HG02840 (cell line): ENCODE results near the gene LMOD2.

ENCODE experiments used
- ATAC-seq: cut with Tn5 transposase; IDR thresholded peaks from one replicate; pipeline ENCODE4 v1.9.1; 2021; ENCODE audit warnings: mild to moderate bottlenecking, moderate library complexity, moderate number of reproducible peaks; ENCODE audit not compliant: unreplicated experiment, low FRiP score

The LMOD2 gene

DNA sequence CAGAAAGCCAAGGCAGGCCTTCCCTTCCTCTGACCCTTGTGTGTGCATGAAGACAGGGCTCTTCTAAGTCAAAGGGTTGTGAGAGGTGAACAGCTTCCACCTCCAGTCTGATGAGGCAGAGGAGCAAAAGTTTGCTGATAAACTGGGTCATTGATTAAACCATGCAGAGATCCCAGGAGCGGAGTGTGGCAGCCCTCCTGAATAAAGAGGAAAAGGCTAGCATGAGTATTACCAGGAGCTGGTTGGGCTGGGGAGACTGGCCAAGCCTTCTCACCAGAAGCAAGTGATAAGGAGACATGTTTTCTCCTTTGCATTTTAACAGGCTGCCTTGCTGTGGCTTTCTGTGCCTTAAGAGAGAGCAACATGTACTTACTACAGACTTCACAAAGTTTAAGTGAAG, 10.2 kb downstream of the LMOD2 start:
- ATAC-seq = no peak

DNA sequence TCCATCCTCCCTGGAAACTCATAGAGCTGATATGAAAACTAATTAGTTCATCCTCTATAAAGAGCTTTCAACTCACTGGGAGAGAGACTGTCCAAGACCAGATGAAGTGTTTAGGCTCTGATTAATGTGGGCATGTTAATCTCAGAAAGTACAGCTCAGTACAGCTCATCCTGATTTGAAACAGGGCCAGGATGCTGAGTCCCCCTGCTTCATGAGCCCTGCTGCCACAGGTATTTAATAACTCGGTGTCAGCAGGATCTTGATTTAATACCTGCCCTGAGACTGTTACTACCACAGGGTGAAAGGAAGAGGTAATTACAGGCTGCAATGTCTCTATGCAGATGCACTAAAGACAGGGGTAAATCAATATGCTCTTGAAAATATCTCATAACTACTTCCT, 10.8 kb downstream of the LMOD2 start:
- ATAC-seq = no peak

DNA sequence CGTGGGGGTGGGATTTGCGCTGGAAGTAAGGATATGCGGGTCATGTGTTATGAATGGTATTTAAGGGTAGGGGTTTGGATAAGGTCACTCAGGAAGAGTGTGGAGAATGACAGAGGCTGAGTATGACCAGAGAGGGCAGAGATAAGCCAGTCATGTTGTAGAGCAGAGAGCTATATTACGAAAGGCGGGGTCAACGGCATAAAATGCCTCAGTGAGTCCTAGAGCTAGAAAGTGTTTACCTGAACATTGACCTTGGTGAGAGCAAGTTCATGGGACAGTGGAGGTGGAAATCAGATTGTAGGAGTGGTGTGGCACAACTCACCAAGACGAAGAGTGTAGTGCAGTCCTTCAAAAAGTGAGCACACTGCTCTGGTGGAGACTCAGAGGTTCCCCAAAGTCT, 13.8 kb downstream of the LMOD2 start:
- ATAC-seq = no peak

DNA sequence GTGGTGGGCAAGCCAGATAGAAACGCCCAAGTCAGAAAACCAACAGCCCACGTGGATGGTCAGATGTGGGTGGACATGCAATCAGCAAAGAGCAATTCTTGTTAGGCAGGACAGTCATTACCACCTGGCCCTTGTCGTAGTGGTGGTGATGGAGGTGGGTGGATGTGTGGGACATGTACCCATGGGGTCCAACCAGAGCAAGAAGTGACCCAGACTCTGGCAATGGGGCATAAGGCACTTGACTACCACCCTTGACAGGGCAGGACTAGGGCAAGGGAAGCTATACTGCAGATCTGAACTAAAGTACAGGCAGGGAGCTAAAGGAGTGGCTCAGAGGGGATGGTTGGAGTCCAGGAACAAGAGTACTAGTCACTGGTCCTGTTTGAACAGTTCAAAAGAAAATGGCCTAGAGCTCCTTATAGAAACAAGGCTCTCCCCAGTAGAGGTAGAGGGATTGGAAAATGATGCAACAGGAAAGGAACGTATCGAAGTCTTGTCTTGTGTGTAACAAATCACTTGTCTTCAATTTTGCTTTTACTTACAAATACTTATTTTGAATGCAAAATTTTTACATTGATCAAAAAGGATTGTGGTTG, 17.6 kb downstream of the LMOD2 start:
- ATAC-seq = no peak

DNA sequence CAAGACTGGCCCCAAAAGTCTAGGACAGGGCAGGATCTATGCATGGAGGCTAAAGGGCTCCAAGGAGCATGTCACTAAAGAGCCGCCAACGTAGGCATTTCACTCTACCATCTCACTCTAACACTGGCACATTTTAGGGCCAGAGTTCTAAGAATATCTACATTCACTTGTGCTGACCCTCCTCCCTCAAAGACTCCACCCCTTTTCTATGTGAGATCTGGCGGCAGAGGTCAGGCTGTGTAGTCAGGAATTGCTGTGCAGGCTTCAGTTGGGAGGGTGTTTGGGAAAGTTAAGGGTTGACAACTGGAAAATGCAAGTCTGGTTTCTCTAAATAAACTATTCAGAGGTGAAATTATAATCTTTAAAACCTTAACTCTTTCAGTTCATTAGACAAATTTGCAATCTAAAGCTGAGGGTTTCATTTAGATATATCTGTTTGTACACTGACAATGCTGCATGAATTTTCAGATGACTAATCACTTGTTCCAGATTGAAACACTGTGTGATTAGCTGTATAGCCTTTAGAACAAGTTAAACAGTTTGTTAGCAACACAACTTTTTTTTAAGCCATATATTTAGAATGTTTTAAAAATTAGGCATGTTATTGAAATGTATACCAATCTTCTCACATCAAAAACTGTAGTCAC, 18.2 kb downstream of the LMOD2 start:
- no peak for ATAC-seq

DNA sequence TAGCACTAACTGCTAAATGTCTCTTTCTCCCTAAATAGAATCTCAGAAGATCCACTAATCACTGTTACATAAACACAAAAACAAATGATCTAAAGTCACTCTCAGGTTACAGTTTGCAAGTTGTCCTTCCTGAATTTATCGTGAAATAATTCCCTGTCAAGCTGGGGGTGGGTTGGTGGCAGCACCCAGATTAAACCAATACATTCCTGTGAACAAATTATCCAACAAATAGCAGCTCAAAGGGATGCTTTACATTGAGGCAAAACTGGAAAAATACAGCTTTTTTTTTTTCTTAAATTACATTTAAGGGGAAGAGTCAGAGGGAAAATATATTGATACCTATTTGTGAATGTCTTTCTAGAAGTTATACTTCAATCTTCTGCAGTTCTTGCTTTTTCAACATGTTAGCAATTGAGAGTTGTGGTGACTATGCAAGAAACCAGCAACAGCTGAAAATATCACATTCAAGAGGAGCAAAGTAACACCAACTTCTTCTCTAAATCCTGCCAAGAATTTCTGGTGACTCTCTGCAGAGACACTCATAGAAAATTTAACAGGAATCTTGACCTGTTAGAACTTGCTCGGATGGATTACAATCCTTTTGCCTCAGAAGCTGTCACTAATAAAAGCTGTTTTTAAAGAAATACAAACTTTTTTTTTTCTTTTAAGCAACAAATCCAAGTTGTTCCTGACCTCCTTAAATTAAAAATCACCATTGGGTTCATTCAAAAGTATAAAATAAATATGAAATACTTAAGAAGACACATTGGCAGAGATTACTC, 18.9 kb downstream of the LMOD2 start:
- no peak for ATAC-seq

DNA sequence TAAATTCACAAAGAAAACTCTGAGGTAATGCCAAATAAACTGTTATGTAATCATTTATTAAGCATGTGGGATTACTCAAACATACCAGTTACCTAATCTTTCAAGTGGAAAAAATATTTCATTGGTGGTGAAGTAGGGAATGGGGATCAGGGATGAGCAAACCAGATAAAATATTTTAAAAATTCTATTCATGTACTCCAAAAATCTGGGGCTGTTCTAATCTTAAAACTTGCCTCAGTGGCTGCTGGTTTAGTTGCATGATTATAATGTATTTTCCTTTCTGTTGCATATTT, 19.5 kb downstream of the LMOD2 start:
- no peak for ATAC-seq

DNA sequence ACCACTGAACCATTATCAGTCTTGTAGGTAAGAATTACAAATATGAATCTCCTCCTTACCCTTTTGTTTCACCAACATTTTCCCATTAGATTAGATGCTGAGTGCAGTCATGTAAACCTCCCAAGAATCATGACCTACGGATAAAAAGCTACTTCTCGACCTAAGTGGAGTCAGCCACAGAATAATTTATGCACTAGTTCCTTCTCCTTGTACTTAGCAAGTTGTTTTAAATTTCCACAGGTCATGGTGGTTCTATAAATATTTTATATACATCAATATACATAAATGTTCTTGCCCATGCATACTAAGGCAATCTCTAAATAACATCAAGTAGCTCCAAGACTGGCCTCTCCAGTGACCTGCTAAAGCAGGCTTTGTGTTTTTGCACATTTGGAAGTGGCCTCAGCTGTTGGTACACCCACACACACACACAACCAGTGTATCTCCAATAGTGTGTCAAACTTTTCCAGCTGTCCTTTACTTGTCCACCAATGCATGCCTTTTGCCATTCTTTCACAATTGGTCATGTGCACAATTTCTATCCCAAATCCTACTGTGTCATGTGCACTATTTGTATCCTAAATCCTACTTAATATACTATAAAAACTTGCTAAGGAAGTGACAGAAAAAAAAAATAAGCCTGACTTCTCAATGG, 21.5 kb downstream of the LMOD2 start:
- no peak for ATAC-seq

DNA sequence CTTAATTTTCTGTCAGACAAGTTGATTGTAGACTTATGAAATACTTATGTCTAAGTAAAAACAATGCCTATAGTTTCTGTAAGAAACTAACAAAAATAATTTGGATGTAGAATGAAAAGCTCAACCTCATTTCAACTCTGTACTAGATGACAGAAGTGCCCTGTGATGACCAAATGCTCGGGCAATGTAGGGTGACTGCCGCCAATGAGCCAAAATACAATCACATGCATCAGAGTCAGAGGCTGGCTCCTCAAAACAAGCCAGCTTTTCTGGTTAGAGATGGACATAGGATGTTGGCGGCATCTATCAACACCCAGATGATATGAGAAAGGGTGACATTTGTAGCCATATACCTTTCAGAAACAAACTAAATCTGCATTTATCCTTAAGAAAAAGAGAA, 23.9 kb downstream of the LMOD2 start:
- no peak for ATAC-seq

DNA sequence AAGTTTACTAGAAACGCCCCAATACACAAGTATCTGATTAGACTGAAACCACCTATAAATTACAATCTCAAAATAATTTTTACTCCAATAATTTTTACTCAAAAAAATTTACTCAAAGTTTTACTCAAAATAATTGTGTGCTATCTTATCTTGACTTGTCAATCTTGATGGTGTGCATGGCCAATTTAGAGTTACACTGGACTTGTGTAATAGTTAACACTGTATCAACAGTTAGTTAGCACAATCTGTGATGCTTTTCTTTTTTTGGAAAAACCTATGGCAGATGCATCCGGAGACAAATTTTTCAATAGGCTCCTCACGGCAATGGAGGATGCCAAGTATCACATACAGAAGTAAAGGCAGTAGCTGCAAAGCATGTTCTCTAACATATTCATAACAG, 24.9 kb downstream of the LMOD2 start:
- no peak for ATAC-seq

DNA sequence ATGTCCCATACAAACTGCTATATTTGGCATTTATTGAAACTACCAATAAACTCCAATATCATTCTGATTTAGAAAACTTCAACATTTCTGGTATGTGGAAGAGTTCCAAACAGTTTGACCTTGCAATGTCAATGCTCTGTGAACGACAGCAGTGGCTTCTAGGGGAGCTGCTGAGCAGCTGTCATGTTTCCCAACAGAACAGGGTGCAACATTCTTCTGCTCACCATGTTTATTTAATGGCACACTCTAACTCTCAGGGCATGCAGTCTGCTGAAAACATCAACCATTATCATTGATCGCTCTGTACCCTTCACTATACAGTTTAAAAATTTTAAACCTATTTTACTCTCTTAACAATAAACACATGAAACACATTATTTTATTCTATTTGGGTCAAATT, 25.9 kb downstream of the LMOD2 start:
- ATAC-seq = no peak

DNA sequence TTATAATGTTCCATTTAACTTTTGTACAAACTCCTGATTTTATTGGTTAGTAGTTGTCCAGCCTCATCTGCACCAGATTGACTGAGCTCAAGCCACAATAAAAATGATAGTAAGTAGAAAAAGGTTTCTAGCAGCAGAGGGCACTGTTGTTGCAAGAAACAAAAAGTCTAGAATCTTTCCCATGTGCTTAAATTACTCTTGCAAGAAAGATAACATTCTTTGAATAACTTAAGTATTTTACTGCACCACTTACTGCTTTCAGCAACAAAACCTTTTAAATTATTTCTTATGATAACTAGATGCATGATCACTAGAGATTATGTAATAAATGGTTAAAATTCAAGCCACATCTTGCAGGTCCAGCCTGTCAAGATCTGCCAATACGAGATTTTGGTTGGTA, 27.0 kb downstream of the LMOD2 start:
- peak; percentile 76 for ATAC-seq

DNA sequence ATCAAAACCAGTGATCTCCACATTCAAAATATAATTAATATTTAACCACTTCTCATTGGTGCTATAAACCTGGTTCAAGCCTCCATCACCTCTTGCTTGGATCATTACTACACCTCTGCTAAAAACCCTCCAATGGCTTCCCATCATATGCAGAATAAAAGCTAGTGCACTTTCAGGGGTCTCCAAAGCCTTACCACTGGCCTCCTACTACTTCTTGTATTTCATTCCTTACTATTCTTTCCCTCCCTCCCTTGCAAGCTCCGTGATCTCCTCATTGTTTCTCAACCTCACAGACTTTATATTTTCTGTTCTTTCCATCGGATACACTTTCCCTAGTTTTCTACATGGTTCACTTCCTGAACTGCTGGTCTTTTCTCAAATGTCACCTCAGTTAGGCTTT, 31.5 kb downstream of the LMOD2 start:
- ATAC-seq = no peak

DNA sequence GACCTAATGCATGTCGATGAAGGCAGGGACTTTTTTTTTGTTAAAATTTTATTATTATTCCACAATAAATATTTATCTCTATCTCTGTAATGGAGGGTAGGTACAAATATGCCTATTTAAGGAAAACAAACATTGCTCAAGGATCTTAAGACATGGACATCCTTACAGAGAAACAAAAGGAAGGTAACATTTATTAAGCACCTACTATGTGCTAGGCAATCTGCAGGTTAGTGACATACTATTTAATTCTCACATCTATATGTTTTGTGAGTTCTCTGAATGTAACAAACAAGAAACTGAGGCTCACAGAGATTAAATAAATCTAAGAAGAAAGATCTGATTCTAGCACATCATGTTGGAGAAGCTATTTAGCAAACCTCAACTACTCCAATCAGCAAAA, 32.1 kb downstream of the LMOD2 start:
- ATAC-seq = no peak

DNA sequence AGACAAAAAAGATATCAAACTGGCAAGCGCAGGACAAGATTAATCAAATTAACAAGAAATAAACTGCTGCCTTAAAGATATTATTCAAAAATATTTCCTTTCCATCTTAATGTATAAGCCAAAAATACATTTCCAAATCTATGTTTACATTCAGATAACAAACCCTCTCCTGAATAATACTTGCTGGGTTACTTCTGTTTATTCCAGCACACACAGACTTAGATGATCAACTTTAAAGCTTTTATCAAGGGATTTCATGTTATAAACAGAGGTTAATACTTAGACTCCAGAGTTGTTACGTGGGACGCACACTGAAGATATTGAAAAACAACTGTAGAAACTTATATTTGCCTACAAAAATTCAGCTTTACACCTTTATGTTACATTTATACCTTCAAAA, 33.6 kb downstream of the LMOD2 start:
- ATAC-seq = no peak

DNA sequence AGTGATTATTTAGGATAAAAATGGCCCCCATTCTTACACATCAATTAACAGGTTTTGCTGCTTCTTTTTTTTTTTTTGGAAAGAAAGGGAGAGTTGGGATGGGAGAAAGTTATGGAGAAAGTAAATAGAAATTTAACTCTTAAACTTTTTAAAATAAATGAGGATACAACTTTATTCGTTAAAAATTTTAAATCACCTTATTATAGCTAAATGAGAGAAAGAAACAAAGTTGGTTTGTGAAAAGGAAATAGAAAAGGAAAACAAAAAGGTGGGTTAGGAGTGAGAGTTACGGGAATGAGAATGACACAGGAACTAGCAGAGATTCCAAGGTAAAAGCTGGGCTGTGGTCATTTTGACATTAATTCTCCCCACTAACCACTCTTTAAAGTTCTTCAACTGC, 34.9 kb downstream of the LMOD2 start:
- no peak for ATAC-seq

DNA sequence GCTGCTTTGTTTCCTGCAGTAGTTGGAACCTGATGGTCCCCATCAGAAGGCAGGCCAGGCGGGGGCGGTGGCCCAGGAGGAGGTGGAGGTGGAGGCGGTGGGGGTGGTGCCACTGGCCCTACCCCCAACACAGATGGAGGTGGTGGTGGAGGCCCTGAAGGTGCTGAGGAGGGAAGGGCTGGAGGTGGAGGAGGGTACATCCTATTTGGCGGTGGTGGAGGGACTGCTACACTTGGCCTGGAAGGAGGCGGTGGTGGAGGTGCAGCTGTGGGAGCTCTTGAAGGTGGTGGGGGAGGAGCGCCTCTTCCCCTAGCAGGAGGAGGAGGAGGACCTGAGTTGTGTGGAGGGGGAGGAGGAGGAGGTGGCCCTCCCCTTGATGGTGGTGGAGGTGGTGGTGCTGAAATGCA, 36.8 kb downstream of the LMOD2 start:
- ATAC-seq = no peak

DNA sequence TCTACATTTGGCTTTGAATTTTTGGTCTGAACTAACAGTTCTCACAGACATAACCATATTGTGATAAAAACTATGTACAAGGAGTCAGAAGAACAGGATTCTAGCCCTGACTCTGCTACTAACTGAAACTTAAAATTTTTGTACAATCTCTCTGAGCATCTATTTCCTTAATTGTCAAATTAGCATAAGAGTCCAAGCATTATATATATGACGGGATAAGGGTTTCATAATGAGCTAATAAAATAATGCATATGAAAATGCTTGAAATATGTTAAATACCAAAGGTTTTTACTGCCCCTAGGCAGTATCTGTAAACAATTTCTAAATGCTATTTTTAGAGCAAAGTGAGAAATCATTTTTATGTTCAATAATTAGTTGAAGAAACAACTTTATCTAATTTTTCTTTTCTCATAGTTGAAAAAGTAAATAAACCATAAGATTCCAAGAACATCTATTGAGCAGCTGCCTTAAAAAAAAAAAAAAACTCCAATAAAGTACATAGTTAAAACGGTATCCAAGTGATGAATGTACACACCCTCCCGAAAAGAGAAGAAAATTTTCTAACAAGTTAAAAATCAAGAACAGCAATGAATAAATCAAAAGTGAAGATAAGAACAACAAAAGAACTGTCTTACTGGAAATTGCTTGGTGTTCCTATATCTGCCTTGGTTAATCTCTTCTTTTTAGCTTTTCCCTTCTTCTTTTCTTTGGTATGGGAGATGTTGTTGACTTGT, 40.4 kb downstream of the LMOD2 start:
- ATAC-seq = no peak

DNA sequence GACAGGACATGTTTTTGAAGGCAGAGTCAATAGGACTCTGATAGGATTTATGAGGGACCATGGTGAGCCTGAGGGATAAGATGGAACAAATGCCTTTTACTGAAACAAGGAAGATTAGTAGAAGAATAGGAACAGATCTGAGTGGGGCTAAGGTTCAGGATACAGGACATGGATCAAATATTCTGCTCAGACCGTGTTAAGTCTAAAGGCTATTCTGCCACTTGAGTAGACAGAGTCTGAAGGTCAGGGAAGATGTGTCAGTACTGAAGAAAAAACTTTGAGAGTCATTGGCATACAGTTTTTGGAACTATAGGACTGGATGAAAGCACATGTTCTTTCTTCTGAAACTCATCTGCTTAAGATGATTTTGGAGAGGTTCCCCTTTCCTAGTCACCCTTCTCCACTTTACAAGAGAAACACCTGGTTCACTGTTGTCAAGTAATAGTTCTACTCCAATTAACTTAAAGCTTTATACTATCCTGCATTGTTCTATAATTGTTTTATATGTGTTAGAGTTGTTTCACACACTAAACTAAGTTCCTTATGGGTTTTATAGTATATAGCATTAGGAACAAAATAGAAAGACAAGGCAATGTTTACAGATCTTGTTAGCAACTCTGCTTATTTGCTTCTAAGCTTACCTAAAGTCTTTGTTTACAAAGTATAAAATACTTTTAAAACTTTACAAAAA, 49.7 kb downstream of the LMOD2 start:
- no peak for ATAC-seq

DNA sequence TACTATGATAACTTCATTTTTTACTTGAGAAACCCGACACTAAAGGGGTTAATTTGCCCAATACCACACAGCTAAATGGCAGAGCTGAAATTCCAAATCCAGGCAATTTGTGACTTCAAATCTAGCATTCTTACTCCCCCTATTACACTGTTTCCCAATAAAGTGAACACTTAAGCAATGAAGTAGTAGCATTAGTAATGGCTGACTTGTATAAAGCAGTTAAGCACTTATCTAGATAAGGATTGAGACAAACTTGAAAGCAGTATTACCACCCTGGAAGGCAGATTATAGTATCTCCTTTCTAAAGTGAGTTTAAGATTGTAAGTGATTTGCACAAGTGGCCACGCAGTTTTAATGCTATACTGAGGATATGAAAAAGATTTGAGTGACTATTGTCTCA, 53.9 kb downstream of the LMOD2 start:
- ATAC-seq = no peak
